Measurements from ENCODE around the gene ZC3H12D.

Gene ZC3H12D

GRCh38 chr6:149421132-149421531 is 63.7 kb downstream of the ZC3H12D start:
- no peak overlapping the region for H3K4me3 ChIP-seq
- H3K36me3 ChIP-seq (replicated peaks): no peaks in the 10 kb centered on the region
- no peaks in the 10 kb centered on the region for H3K4me1 ChIP-seq
- in situ Hi-C loops (cut with MboI; ENCODE audit: low sequenced_read_pairs): no loop called here
- H3K9me3 ChIP-seq: no peaks in the 10 kb centered on the region
- no peaks in the 10 kb centered on the region for H3K27me3 ChIP-seq (ENCODE audit: low read depth)
- no peak for DNase-seq (ENCODE audit: low spot score in 2 of 2)

GRCh38 chr6:149419696-149420404 is 65.0 kb downstream of the ZC3H12D start:
- no peaks in the 10 kb centered on the region for H3K27me3 ChIP-seq (ENCODE audit: low read depth)
- no peaks in the 10 kb centered on the region for H3K9me3 ChIP-seq
- H3K36me3 ChIP-seq (replicated peaks): no peaks in the 10 kb centered on the region
- no peaks in the 10 kb centered on the region for H3K4me1 ChIP-seq
- DNase-seq (ENCODE audit: low spot score in 2 of 2): no peak
- in situ Hi-C loops (cut with MboI; ENCODE audit: low sequenced_read_pairs): no loop called here
- H3K4me3 ChIP-seq: no peak overlapping the region

- no peak for DNase-seq (ENCODE audit: low spot score in 2 of 2)
- in situ Hi-C loops (cut with MboI; ENCODE audit: low sequenced_read_pairs): no loop called here
- Histone ChIP-seq H3K36me3 (replicated peaks) (peaks cover 7% of the 10 kb centered on the region), H3K4me3 (no peak overlapping the region), H3K27me3 (ENCODE audit: low read depth) (no peaks in the 10 kb centered on the region), H3K4me1 (no peaks in the 10 kb centered on the region), H3K9me3 (no peaks in the 10 kb centered on the region)
Measured at GRCh38 chr6:149414821-149415220, 70.0 kb downstream of the ZC3H12D start.

- no peak for DNase-seq (ENCODE audit: low spot score in 2 of 2)
- H3K9me3 ChIP-seq: no peaks in the 10 kb centered on the region
- H3K36me3 ChIP-seq (replicated peaks): peaks cover 13% of the 10 kb centered on the region
- in situ Hi-C loops (cut with MboI; ENCODE audit: low sequenced_read_pairs): no loop called here
- no peaks in the 10 kb centered on the region for H3K4me1 ChIP-seq
- H3K27me3 ChIP-seq (ENCODE audit: low read depth): no peaks in the 10 kb centered on the region
- H3K4me3 ChIP-seq: no peak overlapping the region
Measured at GRCh38 chr6:149414009-149414408, 70.8 kb downstream of the ZC3H12D start.

- in situ Hi-C loops (cut with MboI; ENCODE audit: low sequenced_read_pairs): no loop called here
Measured at GRCh38 chr6:149410557-149410956, 74.3 kb downstream of the ZC3H12D start.

GRCh38 chr6:149409617-149410016 is 75.2 kb downstream of the ZC3H12D start:
- in situ Hi-C loops (cut with MboI; ENCODE audit: low sequenced_read_pairs): no loop called here
- Histone ChIP-seq H3K36me3 (replicated peaks) (peaks cover 22% of the 10 kb centered on the region), H3K4me1 (peaks cover 7% of the 10 kb centered on the region; the same call in 1 of the 2 replicates), H3K4me3 (no peak overlapping the region), H3K27me3 (ENCODE audit: low read depth) (no peaks in the 10 kb centered on the region), H3K9me3 (no peaks in the 10 kb centered on the region)
- no peak for DNase-seq (ENCODE audit: low spot score in 2 of 2)

More at GRCh38 chr6:149410557-149410956, 74.3 kb downstream of the ZC3H12D start:
- Histone ChIP-seq H3K9me3 (no peaks in the 10 kb centered on the region), H3K27me3 (ENCODE audit: low read depth) (no peaks in the 10 kb centered on the region), H3K36me3 (replicated peaks) (peaks cover 13% of the 10 kb centered on the region), H3K4me1 (peaks cover 5% of the 10 kb centered on the region; the same call in 1 of the 2 replicates), H3K4me3 (no peak overlapping the region)
- DNase-seq (ENCODE audit: low spot score in 2 of 2): no peak

GRCh38 chr6:149405823-149406765 is 78.7 kb downstream of the ZC3H12D start:
- peaks cover 7% of the 10 kb centered on the region; the same call in 1 of the 2 replicates for H3K4me1 ChIP-seq
- H3K9me3 ChIP-seq: no peaks in the 10 kb centered on the region
- H3K27me3 ChIP-seq (ENCODE audit: low read depth): no peaks in the 10 kb centered on the region
- no peak for DNase-seq (ENCODE audit: low spot score in 2 of 2)
- in situ Hi-C loops (cut with MboI; ENCODE audit: low sequenced_read_pairs): no loop called here
- H3K4me3 ChIP-seq: no peak overlapping the region
- H3K36me3 ChIP-seq (replicated peaks): peaks cover 21% of the 10 kb centered on the region

GRCh38 chr6:149403534-149403933 is 81.3 kb downstream of the ZC3H12D start:
- H3K9me3 ChIP-seq: no peaks in the 10 kb centered on the region
- in situ Hi-C loops (cut with MboI; ENCODE audit: low sequenced_read_pairs): no loop called here
- no peak overlapping the region for H3K4me3 ChIP-seq
- no peak for DNase-seq (ENCODE audit: low spot score in 2 of 2)
- H3K4me1 ChIP-seq: peaks cover 7% of the 10 kb centered on the region; the same call in 1 of the 2 replicates
- H3K27me3 ChIP-seq (ENCODE audit: low read depth): no peaks in the 10 kb centered on the region
- peaks cover 24% of the 10 kb centered on the region for H3K36me3 ChIP-seq (replicated peaks)

- in situ Hi-C loops (cut with MboI; ENCODE audit: low sequenced_read_pairs): no loop called here
- Histone ChIP-seq H3K4me3 (no peak within 1 kb of the TSS), H3K36me3 (replicated peaks) (peaks cover 27% of the 10 kb centered on the region), H3K9me3 (no peaks in the 10 kb centered on the region), H3K27me3 (ENCODE audit: low read depth) (no peaks in the 10 kb centered on the region), H3K4me1 (peaks cover 3% of the 10 kb centered on the region; the same call in 1 of the 2 replicates)
- DNase-seq (ENCODE audit: low spot score in 2 of 2): no peak
Measured at GRCh38 chr6:149400050-149400449, 84.8 kb downstream of the ZC3H12D start, which contains the start of gene SUMO4. SUMO4 (plus strand) TSS chr6:149400262; CDS start chr6:149400392, 130 bp downstream.

- peaks cover 23% of the 10 kb centered on the region for H3K36me3 ChIP-seq (replicated peaks)
- DNase-seq (ENCODE audit: low spot score in 2 of 2): no peak
- no peaks in the 10 kb centered on the region for H3K27me3 ChIP-seq (ENCODE audit: low read depth)
- peaks cover 3% of the 10 kb centered on the region; the same call in 1 of the 2 replicates for H3K4me1 ChIP-seq
- in situ Hi-C loops (cut with MboI; ENCODE audit: low sequenced_read_pairs): no loop called here
- no peak overlapping the region for H3K4me3 ChIP-seq
- no peaks in the 10 kb centered on the region for H3K9me3 ChIP-seq
Measured at GRCh38 chr6:149397384-149397783, 87.4 kb downstream of the ZC3H12D start.

All from HAP-1 (cell line).